Caco-2 (cell line): Measurements from ENCODE around the gene PUM1. TPM values are rescaled to one million over a fixed set of nuclear protein-coding genes. Genes with fewer than 3 reads are reported as not detected.

ENCODE experiments used
- BruUV-seq: library from RNA; stranded (reverse); fragments of 400-500 nt; replicated peaks from 2 replicates; lab custom pipeline; 2021; lab: Mats Ljungman, UMichigan
- CTCF ChIA-PET: fragments of 300-600 bp; sonication (Branson Sonifier 250); formaldehyde crosslinking; loops from one replicate; lab custom pipeline; 2022; ENCODE audit warnings: antibody characterized with exemption; lab: Charles Lee
- POLR2A ChIA-PET: fragments of 300-600 bp; sonication (Branson Sonifier 250); formaldehyde crosslinking; loops from one replicate; lab custom pipeline; 2022; ENCODE audit warnings: antibody characterized with exemption; lab: Charles Lee
- DNase-seq, 2 experiments: peaks; one replicate each; pipeline versions ENCODE4 v3.0.0 to v3.0.0-alpha.2; 2020 to 2022
- H3K27me3 ChIP-seq: replicated peaks from 2 replicates; pipeline ENCODE4 v1.6.0; 2011; ENCODE audit warnings: low read length; ENCODE audit not compliant: control insufficient read depth, insufficient read depth
- H3K36me3 ChIP-seq: 2 replicates; pipeline ENCODE4 v1.5.1; 2011; ENCODE audit warnings: low read length; ENCODE audit not compliant: control insufficient read depth, insufficient read depth
- H3K4me1 ChIP-seq: fragments of 250-450 bp; sonication (Bioruptor Pico); 2 replicates; pipeline ENCODE4 v1.5.1; 2020; ENCODE audit warnings: mild to moderate bottlenecking
- H3K4me3 ChIP-seq: 2 replicates; pipeline ENCODE4 v1.5.1; 2011; ENCODE audit warnings: low read depth, mild to moderate bottlenecking, control low read depth, low read length
- H3K9me3 ChIP-seq: fragments of 250-450 bp; sonication (Bioruptor Pico); 2 replicates; pipeline ENCODE4 v1.5.1; 2020; ENCODE audit warnings: mild to moderate bottlenecking, moderate library complexity
- H3K27ac Mint-ChIP-seq: one replicate; pipeline ENCODE4 v1.8.0; 2022; ENCODE audit warnings: mixed read lengths; ENCODE audit not compliant: unreplicated experiment
- H3K27me3 Mint-ChIP-seq: one replicate; pipeline ENCODE4 v1.8.0; 2022; ENCODE audit warnings: mixed read lengths; ENCODE audit not compliant: insufficient read depth, unreplicated experiment
- H3K36me3 Mint-ChIP-seq: one replicate; pipeline ENCODE4 v1.8.0; 2022; ENCODE audit warnings: mild to moderate bottlenecking, mixed read lengths; ENCODE audit not compliant: insufficient read depth, unreplicated experiment
- H3K4me1 Mint-ChIP-seq: one replicate; pipeline ENCODE4 v1.8.0; 2022; ENCODE audit warnings: low read depth, mixed read lengths; ENCODE audit not compliant: unreplicated experiment
- H3K4me3 Mint-ChIP-seq: one replicate; pipeline ENCODE4 v1.8.0; 2022; ENCODE audit warnings: mild to moderate bottlenecking, moderate library complexity, mixed read lengths; ENCODE audit not compliant: unreplicated experiment
- H3K9me3 Mint-ChIP-seq: one replicate; pipeline ENCODE4 v1.8.0; 2022; ENCODE audit warnings: mixed read lengths; ENCODE audit not compliant: unreplicated experiment
- CTCF ChIP-seq, 2 experiments: fragments of 200-600 bp in 1 of 2; IDR thresholded peaks; 1 replicate in 1 of 2; 2 replicates in 1 of 2; pipeline versions ENCODE4 v1.5.1 to v1.8.0; 2011 to 2022; ENCODE audit warnings: antibody characterized with exemption in 1 of 2, control low read depth in 1 of 2, inconsistent platforms in 1 of 2, low read depth in 1 of 2, low read length in 1 of 2, mild to moderate bottlenecking in 1 of 2, moderate library complexity in 1 of 2; ENCODE audit not compliant: insufficient read depth in 1 of 2, severe bottlenecking in 1 of 2, unreplicated experiment in 1 of 2
- intact Hi-C: fragments of 100-400 bp; cut with micrococcal nuclease; formaldehyde crosslinking; loops from one replicate; pipeline ENCODE4 v1.10.0; 2022; ENCODE audit not compliant: unreplicated experiment
- total RNA-seq: library from RNA; stranded (reverse); gene quantifications from 2 replicates; pipeline ENCODE4 v1.2.3, GENCODE V29; 2022

The PUM1 gene
- total RNA-seq, 1 experiment from 2014 or later, result 93.7 TPM

- H3K36me3 ChIP-seq, result no peaks in the 10 kb centered on the region
- Mint-ChIP-seq H3K27ac (no peak overlapping the region), H3K9me3 (no peaks in the 10 kb centered on the region), H3K4me3 (no peak overlapping the region), H3K4me1 (no peaks in the 10 kb centered on the region), H3K36me3 (no peaks in the 10 kb centered on the region), H3K27me3 (no peaks in the 10 kb centered on the region)
- no peak for TF ChIP-seq CTCF (IDR thresholded peaks at IDR 0.05; ENCODE audit: insufficient read depth in 1 of 2, low read depth in 1 of 2, low read length in 1 of 2, severe bottlenecking in 1 of 2, unreplicated experiment in 1 of 2)
- DNase-seq, result no peak
- no peaks in the 10 kb centered on the region; the same call in 1 of the 2 replicates for H3K27me3 ChIP-seq
- ChIA-PET CTCF (no interaction called here), POLR2A (no interaction called here)
- no peaks in the 10 kb centered on the region for H3K4me1 ChIP-seq
- BruUV-seq, result no TSS peak
- intact Hi-C loops, result no loop called here
- no peaks in the 10 kb centered on the region for H3K9me3 ChIP-seq
- no peak overlapping the region for H3K4me3 ChIP-seq
These were observed 160.1 kb downstream of the PUM1 start for GRCh38 chr1:30905403-30905802.

DNA sequence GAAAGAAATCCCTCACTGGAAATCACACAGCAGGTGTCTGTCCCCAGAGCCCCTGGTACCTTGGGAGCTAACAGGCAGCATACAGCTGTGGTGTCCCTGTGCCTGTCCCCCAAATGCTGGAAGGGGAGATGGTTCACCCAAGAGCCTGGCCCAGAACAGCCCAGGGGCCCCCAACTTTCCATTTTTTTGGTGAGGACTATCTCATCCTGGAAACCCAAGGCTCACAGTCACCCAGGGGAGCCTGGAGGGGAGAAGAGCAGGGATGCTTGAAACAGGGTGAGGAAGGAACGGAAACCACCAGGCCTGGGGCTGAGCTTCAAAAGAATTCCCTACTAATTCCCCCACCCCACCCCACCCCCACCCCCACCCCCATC lies 160.6 kb downstream of the PUM1 start:
- H3K36me3 ChIP-seq, result no peaks in the 10 kb centered on the region
- no peak overlapping the region for H3K27ac Mint-ChIP-seq
- H3K4me1 ChIP-seq, result no peaks in the 10 kb centered on the region
- ChIA-PET POLR2A (no interaction called here), CTCF (no interaction called here)
- no TSS peak for BruUV-seq
- no peak overlapping the region for H3K4me3 Mint-ChIP-seq
- no peaks in the 10 kb centered on the region for H3K36me3 Mint-ChIP-seq
- H3K9me3 Mint-ChIP-seq, result no peaks in the 10 kb centered on the region
- no peaks in the 10 kb centered on the region for H3K4me1 Mint-ChIP-seq
- intact Hi-C loops, result no loop called here
- TF ChIP-seq CTCF (IDR thresholded peaks at IDR 0.05; ENCODE audit: insufficient read depth in 1 of 2, low read depth in 1 of 2, low read length in 1 of 2, severe bottlenecking in 1 of 2, unreplicated experiment in 1 of 2), result no peak
- DNase-seq, result no peak
- no peaks in the 10 kb centered on the region for H3K9me3 ChIP-seq
- no peak overlapping the region for H3K4me3 ChIP-seq
- no peaks in the 10 kb centered on the region for H3K27me3 Mint-ChIP-seq
- no peaks in the 10 kb centered on the region; the same call in 1 of the 2 replicates for H3K27me3 ChIP-seq

DNA sequence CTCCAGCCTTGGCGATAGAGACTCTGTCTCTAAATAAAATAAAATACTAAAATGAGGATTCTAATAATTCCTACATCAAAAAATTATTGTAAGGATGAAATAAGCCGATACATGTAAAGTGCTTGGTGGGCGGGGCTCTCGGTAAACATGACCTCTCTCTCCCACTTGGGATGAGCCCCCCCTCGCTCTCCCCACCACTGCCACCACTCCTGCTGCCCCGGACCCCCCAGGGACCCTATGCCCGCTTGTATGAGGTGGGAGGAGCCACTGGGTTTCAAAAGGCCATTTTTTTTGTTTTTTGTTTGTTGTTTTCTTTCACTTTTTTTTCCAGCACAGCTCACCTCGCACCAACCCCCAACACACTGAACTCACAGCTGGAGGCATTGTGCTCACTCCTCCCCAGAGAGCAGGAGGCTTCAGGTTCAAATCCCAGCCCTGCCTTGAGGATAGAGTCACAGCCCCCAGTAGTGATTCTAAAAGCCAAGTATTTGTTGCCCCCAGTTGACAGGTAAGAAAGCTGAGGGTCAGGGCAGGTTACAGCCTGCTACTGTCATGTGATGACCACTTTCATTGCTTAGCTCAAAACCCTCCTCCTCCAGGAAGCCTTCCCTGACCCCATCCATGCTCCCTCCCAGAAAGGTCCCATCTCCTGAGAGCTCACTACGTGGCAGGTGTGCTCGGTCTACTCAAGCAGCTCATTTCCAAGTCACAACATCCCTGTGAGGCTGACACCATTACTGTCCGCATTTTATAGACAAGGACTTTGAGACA lies 161.1 kb downstream of the PUM1 start:
- Mint-ChIP-seq H3K4me1 (no peaks in the 10 kb centered on the region), H3K36me3 (no peaks in the 10 kb centered on the region), H3K9me3 (no peaks in the 10 kb centered on the region), H3K4me3 (no peak overlapping the region), H3K27me3 (no peaks in the 10 kb centered on the region), H3K27ac (no peak overlapping the region)
- POLR2A ChIA-PET, result no interaction called here
- Histone ChIP-seq H3K4me1 (no peaks in the 10 kb centered on the region), H3K27me3 (no peaks in the 10 kb centered on the region; the same call in 1 of the 2 replicates), H3K9me3 (no peaks in the 10 kb centered on the region), H3K4me3 (no peak overlapping the region), H3K36me3 (no peaks in the 10 kb centered on the region)
- CTCF ChIA-PET, result no interaction called here
- no peak for TF ChIP-seq CTCF (IDR thresholded peaks at IDR 0.05; ENCODE audit: insufficient read depth in 1 of 2, low read depth in 1 of 2, low read length in 1 of 2, severe bottlenecking in 1 of 2, unreplicated experiment in 1 of 2)
- BruUV-seq, result no TSS peak
- intact Hi-C loops, result no loop called here
- DNase-seq, result no peak
